WTC11 (cell line): ENCODE results near the gene FLCN. TPM values are rescaled to one million over a fixed set of nuclear protein-coding genes. Genes with fewer than 3 reads are reported as not detected.
"Not testable (repeated sequence)": the region's sequence is repeated elsewhere in the genome, so short reads cannot be mapped to it uniquely, and the experiment has no call there.

ENCODE experiments used
- ATAC-seq: fragments of 200-7000 bp; cut with Tn5 transposase; 2 replicates; pipeline ENCODE4 v1.10.0; 2021; ENCODE audit warnings: mild to moderate bottlenecking, moderate library complexity
- CTCF ChIA-PET: fragments of 300-600 bp; sonication (Branson Sonifier 250); formaldehyde crosslinking; loops from one replicate; lab custom pipeline; 2021; ENCODE audit warnings: antibody characterized with exemption; lab: Charles Lee
- POLR2A ChIA-PET: fragments of 350-600 bp; sonication (Branson Sonifier 250); formaldehyde crosslinking; loops from one replicate; lab custom pipeline; 2021; ENCODE audit warnings: antibody characterized with exemption; lab: Charles Lee
- DNase-seq: peaks from one replicate; pipeline ENCODE4 v3.0.0; 2021; ENCODE audit warnings: low spot score
- H3K27ac Mint-ChIP-seq: 2 replicates; pipeline ENCODE4 v1.8.0; 2021; ENCODE audit warnings: mixed read lengths
- H3K27me3 Mint-ChIP-seq: 2 replicates; pipeline ENCODE4 v1.8.0; 2021; ENCODE audit warnings: low read depth, mild to moderate bottlenecking, moderate library complexity, mixed read lengths
- H3K36me3 Mint-ChIP-seq: 2 replicates; pipeline ENCODE4 v1.8.0; 2021; ENCODE audit warnings: mixed read lengths
- H3K4me1 Mint-ChIP-seq: 2 replicates; pipeline ENCODE4 v1.8.0; 2022; ENCODE audit warnings: mixed read lengths
- H3K4me3 Mint-ChIP-seq: 2 replicates; pipeline ENCODE4 v1.8.0; 2021; ENCODE audit warnings: mild to moderate bottlenecking, moderate library complexity, mixed read lengths
- H3K9me3 Mint-ChIP-seq: 2 replicates; pipeline ENCODE4 v1.8.0; 2021; ENCODE audit warnings: mixed read lengths
- ELF4 ChIP-seq: sonication (generic); formaldehyde crosslinking; IDR thresholded peaks from 2 replicates; pipeline ENCODE4 v1.8.1; 2022; ENCODE audit warnings: low read depth, mild to moderate bottlenecking, moderate library complexity, missing genetic modification reagents
- OVOL2 ChIP-seq: fragments of 250-450 bp; sonication (Bioruptor Pico); IDR thresholded peaks from 2 replicates; pipeline ENCODE4 v1.9.0; 2021; ENCODE audit warnings: mild to moderate bottlenecking, borderline replicate concordance
- TCF7 ChIP-seq: sonication (generic); formaldehyde crosslinking; IDR thresholded peaks from 2 replicates; pipeline ENCODE4 v1.8.0; 2022; ENCODE audit warnings: mild to moderate bottlenecking, low read depth, missing genetic modification reagents, moderate library complexity
- ZNF121 ChIP-seq: sonication (generic); formaldehyde crosslinking; IDR thresholded peaks from 2 replicates; pipeline ENCODE4 v1.8.0; 2023; ENCODE audit warnings: missing genetic modification reagents
- ZNF263 ChIP-seq: sonication (generic); formaldehyde crosslinking; IDR thresholded peaks from 2 replicates; pipeline ENCODE4 v1.8.1; 2022; ENCODE audit warnings: low read depth, mild to moderate bottlenecking, moderate library complexity, missing genetic modification reagents
- total RNA-seq: library from RNA; stranded (reverse); gene quantifications from 3 replicates; pipeline ENCODE4 v1.2.3, GENCODE V29; 2021
- TF ChIP-seq, protein P1 (sequence below): sonication (generic); formaldehyde crosslinking; IDR thresholded peaks from 2 replicates; pipeline ENCODE4 v1.8.0; 2023; ENCODE audit warnings: missing genetic modification reagents
- TF ChIP-seq, protein P2 (sequence below): fragments of 200-600 bp; IDR thresholded peaks from 2 replicates; pipeline ENCODE4 v1.8.0; 2022; ENCODE audit warnings: antibody characterized with exemption
- TF ChIP-seq, protein P3 (sequence below): sonication (generic); formaldehyde crosslinking; IDR thresholded peaks from 2 replicates; pipeline ENCODE4 v1.8.0; 2023; ENCODE audit warnings: mild to moderate bottlenecking, missing genetic modification reagents
- TF ChIP-seq, protein P4 (sequence below): sonication (generic); formaldehyde crosslinking; IDR thresholded peaks from 2 replicates; pipeline ENCODE4 v1.8.0; 2022; ENCODE audit warnings: missing genetic modification reagents
- TF ChIP-seq, protein P5 (sequence below): sonication (generic); formaldehyde crosslinking; IDR thresholded peaks from 2 replicates; pipeline ENCODE4 v1.8.0; 2022; ENCODE audit warnings: mild to moderate bottlenecking, missing genetic modification reagents
- TF ChIP-seq, protein P6 (sequence below): sonication (generic); formaldehyde crosslinking; IDR thresholded peaks from 2 replicates; pipeline ENCODE4 v1.8.1; 2022; ENCODE audit warnings: mild to moderate bottlenecking, missing genetic modification reagents, moderate library complexity, borderline replicate concordance
- TF ChIP-seq, protein P7 (sequence below): sonication (generic); formaldehyde crosslinking; IDR thresholded peaks from 2 replicates; pipeline ENCODE4 v1.8.0; 2023; ENCODE audit warnings: missing genetic modification reagents, mild to moderate bottlenecking, borderline replicate concordance

FLCN gene
- total RNA-seq, 1 experiment from 2014 or later: 40.8 TPM

DNA sequence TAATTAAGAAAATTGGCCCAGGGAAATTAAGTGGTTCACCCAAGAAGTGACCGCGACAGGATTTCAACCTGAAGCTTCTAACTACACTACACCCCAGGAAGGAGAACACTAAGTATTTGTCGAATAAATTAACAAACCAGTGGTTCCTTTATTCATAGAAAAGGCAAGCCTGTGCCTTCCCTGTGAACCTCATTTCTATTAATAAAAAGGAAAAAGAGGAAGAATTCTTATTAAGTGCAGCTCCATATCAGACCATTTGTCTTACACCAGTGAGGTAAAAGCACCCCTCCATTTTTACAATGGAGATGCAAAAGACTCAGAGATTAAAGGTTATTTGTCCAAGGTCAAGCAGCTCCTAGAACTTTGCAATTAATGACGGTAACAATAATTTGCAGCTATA lies 42.3 kb upstream of the FLCN start (continued):
- TF ChIP-seq, protein P1, sequence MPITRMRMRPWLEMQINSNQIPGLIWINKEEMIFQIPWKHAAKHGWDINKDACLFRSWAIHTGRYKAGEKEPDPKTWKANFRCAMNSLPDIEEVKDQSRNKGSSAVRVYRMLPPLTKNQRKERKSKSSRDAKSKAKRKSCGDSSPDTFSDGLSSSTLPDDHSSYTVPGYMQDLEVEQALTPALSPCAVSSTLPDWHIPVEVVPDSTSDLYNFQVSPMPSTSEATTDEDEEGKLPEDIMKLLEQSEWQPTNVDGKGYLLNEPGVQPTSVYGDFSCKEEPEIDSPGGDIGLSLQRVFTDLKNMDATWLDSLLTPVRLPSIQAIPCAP (CRISPR knock-in tag): no peak

DNA sequence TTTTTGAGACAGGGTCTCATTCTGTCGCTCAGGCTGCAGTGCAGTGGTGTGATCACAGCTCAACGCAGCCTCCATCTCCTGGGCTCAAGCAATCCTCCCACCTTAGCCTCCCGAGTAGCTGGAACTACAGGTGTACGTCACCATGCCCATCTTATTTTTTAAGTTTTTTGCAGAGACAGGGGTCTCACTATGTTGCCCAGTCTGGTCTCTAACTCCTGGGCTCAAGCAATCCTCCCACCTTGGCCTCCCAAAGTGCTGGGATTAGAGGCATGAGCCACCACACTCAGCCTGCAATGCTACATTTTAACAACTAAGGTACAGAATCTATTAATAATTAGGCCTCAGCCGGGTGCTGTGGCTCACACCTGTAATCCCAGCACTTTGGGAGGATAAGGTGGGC lies 40.5 kb upstream of the FLCN start:
- ATAC-seq, H3K4me3 Mint-ChIP-seq, H3K27ac Mint-ChIP-seq, DNase-seq, H3K9me3 Mint-ChIP-seq, H3K27me3 Mint-ChIP-seq, CTCF ChIA-PET: not testable (repeated sequence)
- peak; percentile 74 for TF ChIP-seq ZNF121 (CRISPR knock-in tag)
- H3K4me1 Mint-ChIP-seq: peaks cover 19% of the 10 kb centered on the region
- peaks cover 21% of the 10 kb centered on the region for H3K36me3 Mint-ChIP-seq
- POLR2A ChIA-PET: interaction anchor here (0.6 kb wide), 1 partner anchor 753 kb away, joined by 3 read pairs; no protein-coding TSS in a partner anchor

DNA sequence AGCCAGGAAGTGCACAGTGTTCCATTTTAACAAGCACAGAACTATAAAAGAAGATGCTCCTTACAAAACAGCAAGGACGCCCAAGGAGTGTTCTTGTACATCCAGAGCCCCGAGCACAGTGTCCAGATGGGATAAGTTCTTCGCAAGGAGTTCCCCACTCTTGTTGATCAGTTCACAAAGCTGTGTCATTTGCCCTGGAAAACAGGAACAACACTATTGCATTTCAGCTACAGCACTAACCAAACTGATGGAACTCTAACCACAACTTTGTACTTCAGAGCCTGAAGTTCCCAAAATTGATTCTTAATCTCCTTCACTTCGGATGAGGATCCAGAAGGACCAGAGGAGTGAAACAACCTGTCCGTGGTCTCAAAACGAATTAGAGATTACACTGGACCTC lies 39.0 kb upstream of the FLCN start:
- ChIA-PET POLR2A (interaction anchor here (0.6 kb wide), 1 partner anchor 298 kb away, joined by 3 read pairs; no protein-coding TSS in a partner anchor), CTCF (interaction anchor here (1.0 to 1.1 kb wide), 2 partner anchors 84 to 134 kb away, joined by 3 read pairs; no protein-coding TSS in a partner anchor)
- Mint-ChIP-seq H3K27me3 (no peaks in the 10 kb centered on the region), H3K9me3 (no peaks in the 10 kb centered on the region), H3K27ac (no peak overlapping the region), H3K4me1 (peaks cover 8% of the 10 kb centered on the region), H3K4me3 (no peak overlapping the region), H3K36me3 (peaks cover 23% of the 10 kb centered on the region)
- ATAC-seq (no peak), DNase-seq (no peak)
- TF ChIP-seq, protein P2, sequence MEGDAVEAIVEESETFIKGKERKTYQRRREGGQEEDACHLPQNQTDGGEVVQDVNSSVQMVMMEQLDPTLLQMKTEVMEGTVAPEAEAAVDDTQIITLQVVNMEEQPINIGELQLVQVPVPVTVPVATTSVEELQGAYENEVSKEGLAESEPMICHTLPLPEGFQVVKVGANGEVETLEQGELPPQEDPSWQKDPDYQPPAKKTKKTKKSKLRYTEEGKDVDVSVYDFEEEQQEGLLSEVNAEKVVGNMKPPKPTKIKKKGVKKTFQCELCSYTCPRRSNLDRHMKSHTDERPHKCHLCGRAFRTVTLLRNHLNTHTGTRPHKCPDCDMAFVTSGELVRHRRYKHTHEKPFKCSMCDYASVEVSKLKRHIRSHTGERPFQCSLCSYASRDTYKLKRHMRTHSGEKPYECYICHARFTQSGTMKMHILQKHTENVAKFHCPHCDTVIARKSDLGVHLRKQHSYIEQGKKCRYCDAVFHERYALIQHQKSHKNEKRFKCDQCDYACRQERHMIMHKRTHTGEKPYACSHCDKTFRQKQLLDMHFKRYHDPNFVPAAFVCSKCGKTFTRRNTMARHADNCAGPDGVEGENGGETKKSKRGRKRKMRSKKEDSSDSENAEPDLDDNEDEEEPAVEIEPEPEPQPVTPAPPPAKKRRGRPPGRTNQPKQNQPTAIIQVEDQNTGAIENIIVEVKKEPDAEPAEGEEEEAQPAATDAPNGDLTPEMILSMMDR: no peak
- TF ChIP-seq, protein P3, sequence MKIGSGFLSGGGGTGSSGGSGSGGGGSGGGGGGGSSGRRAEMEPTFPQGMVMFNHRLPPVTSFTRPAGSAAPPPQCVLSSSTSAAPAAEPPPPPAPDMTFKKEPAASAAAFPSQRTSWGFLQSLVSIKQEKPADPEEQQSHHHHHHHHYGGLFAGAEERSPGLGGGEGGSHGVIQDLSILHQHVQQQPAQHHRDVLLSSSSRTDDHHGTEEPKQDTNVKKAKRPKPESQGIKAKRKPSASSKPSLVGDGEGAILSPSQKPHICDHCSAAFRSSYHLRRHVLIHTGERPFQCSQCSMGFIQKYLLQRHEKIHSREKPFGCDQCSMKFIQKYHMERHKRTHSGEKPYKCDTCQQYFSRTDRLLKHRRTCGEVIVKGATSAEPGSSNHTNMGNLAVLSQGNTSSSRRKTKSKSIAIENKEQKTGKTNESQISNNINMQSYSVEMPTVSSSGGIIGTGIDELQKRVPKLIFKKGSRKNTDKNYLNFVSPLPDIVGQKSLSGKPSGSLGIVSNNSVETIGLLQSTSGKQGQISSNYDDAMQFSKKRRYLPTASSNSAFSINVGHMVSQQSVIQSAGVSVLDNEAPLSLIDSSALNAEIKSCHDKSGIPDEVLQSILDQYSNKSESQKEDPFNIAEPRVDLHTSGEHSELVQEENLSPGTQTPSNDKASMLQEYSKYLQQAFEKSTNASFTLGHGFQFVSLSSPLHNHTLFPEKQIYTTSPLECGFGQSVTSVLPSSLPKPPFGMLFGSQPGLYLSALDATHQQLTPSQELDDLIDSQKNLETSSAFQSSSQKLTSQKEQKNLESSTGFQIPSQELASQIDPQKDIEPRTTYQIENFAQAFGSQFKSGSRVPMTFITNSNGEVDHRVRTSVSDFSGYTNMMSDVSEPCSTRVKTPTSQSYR (CRISPR knock-in tag): no peak
- TF ChIP-seq OVOL2: no peak
- TF ChIP-seq, protein P4, sequence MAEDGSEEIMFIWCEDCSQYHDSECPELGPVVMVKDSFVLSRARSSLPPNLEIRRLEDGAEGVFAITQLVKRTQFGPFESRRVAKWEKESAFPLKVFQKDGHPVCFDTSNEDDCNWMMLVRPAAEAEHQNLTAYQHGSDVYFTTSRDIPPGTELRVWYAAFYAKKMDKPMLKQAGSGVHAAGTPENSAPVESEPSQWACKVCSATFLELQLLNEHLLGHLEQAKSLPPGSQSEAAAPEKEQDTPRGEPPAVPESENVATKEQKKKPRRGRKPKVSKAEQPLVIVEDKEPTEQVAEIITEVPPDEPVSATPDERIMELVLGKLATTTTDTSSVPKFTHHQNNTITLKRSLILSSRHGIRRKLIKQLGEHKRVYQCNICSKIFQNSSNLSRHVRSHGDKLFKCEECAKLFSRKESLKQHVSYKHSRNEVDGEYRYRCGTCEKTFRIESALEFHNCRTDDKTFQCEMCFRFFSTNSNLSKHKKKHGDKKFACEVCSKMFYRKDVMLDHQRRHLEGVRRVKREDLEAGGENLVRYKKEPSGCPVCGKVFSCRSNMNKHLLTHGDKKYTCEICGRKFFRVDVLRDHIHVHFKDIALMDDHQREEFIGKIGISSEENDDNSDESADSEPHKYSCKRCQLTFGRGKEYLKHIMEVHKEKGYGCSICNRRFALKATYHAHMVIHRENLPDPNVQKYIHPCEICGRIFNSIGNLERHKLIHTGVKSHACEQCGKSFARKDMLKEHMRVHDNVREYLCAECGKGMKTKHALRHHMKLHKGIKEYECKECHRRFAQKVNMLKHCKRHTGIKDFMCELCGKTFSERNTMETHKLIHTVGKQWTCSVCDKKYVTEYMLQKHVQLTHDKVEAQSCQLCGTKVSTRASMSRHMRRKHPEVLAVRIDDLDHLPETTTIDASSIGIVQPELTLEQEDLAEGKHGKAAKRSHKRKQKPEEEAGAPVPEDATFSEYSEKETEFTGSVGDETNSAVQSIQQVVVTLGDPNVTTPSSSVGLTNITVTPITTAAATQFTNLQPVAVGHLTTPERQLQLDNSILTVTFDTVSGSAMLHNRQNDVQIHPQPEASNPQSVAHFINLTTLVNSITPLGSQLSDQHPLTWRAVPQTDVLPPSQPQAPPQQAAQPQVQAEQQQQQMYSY (CRISPR knock-in tag): no peak
- TF ChIP-seq, protein P5, sequence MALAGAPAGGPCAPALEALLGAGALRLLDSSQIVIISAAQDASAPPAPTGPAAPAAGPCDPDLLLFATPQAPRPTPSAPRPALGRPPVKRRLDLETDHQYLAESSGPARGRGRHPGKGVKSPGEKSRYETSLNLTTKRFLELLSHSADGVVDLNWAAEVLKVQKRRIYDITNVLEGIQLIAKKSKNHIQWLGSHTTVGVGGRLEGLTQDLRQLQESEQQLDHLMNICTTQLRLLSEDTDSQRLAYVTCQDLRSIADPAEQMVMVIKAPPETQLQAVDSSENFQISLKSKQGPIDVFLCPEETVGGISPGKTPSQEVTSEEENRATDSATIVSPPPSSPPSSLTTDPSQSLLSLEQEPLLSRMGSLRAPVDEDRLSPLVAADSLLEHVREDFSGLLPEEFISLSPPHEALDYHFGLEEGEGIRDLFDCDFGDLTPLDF: no peak
- TF ChIP-seq, protein P6, sequence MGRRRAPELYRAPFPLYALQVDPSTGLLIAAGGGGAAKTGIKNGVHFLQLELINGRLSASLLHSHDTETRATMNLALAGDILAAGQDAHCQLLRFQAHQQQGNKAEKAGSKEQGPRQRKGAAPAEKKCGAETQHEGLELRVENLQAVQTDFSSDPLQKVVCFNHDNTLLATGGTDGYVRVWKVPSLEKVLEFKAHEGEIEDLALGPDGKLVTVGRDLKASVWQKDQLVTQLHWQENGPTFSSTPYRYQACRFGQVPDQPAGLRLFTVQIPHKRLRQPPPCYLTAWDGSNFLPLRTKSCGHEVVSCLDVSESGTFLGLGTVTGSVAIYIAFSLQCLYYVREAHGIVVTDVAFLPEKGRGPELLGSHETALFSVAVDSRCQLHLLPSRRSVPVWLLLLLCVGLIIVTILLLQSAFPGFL (CRISPR knock-in tag): no peak
- TF ChIP-seq ELF4 (CRISPR knock-in tag): no peak
- TF ChIP-seq, protein P7, sequence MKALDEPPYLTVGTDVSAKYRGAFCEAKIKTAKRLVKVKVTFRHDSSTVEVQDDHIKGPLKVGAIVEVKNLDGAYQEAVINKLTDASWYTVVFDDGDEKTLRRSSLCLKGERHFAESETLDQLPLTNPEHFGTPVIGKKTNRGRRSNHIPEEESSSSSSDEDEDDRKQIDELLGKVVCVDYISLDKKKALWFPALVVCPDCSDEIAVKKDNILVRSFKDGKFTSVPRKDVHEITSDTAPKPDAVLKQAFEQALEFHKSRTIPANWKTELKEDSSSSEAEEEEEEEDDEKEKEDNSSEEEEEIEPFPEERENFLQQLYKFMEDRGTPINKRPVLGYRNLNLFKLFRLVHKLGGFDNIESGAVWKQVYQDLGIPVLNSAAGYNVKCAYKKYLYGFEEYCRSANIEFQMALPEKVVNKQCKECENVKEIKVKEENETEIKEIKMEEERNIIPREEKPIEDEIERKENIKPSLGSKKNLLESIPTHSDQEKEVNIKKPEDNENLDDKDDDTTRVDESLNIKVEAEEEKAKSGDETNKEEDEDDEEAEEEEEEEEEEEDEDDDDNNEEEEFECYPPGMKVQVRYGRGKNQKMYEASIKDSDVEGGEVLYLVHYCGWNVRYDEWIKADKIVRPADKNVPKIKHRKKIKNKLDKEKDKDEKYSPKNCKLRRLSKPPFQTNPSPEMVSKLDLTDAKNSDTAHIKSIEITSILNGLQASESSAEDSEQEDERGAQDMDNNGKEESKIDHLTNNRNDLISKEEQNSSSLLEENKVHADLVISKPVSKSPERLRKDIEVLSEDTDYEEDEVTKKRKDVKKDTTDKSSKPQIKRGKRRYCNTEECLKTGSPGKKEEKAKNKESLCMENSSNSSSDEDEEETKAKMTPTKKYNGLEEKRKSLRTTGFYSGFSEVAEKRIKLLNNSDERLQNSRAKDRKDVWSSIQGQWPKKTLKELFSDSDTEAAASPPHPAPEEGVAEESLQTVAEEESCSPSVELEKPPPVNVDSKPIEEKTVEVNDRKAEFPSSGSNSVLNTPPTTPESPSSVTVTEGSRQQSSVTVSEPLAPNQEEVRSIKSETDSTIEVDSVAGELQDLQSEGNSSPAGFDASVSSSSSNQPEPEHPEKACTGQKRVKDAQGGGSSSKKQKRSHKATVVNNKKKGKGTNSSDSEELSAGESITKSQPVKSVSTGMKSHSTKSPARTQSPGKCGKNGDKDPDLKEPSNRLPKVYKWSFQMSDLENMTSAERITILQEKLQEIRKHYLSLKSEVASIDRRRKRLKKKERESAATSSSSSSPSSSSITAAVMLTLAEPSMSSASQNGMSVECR (CRISPR knock-in tag): no peak
- no peak for TF ChIP-seq ZNF263 (CRISPR knock-in tag)
- no peak for TF ChIP-seq TCF7 (CRISPR knock-in tag)
